Fibroblast of peridontal ligament (primary cell): ENCODE data around the gene SMARCAL1.

Source experiments
- DNase-seq: peaks from one replicate; pipeline ENCODE4 v3.0.0-alpha.2; 2010; ENCODE audit errors: extremely low read depth

SMARCAL1 gene

GRCh38 chr2:216426938-216427337 is 14.7 kb downstream of the SMARCAL1 start:
- DNase-seq: peak; percentile 55

- DNase-seq: no peak
Observed at GRCh38 chr2:216428618-216429350, 16.5 kb downstream of the SMARCAL1 start.

- DNase-seq: no peak
Observed at GRCh38 chr2:216429428-216429827, 17.1 kb downstream of the SMARCAL1 start.

- no peak for DNase-seq
Observed at GRCh38 chr2:216430811-216431530, 18.7 kb downstream of the SMARCAL1 start.

- DNase-seq: no peak
Observed at GRCh38 chr2:216431531-216431856, 19.2 kb downstream of the SMARCAL1 start.

- DNase-seq: peak; percentile 41
Observed at GRCh38 chr2:216436383-216436782, 24.1 kb downstream of the SMARCAL1 start.

- DNase-seq: no peak
Observed at GRCh38 chr2:216441308-216442010, 29.2 kb downstream of the SMARCAL1 start.

- no peak for DNase-seq
Observed at GRCh38 chr2:216445501-216445900, 33.2 kb downstream of the SMARCAL1 start.

- no peak for DNase-seq
Observed at GRCh38 chr2:216446343-216446742, 34.1 kb downstream of the SMARCAL1 start.

GRCh38 chr2:216447293-216447692 is 35.0 kb downstream of the SMARCAL1 start:
- no peak for DNase-seq

GRCh38 chr2:216448829-216449228 is 36.5 kb downstream of the SMARCAL1 start:
- DNase-seq: no peak

GRCh38 chr2:216450346-216450745 is 38.1 kb downstream of the SMARCAL1 start:
- no peak for DNase-seq

- DNase-seq: no peak
Observed at GRCh38 chr2:216450784-216451183, 38.5 kb downstream of the SMARCAL1 start.

- no peak for DNase-seq
Observed at GRCh38 chr2:216453955-216454614, 41.8 kb downstream of the SMARCAL1 start.

- no peak for DNase-seq
Observed at GRCh38 chr2:216463148-216463547, 50.9 kb downstream of the SMARCAL1 start.

- no peak for DNase-seq
Observed at GRCh38 chr2:216464104-216464720, 51.9 kb downstream of the SMARCAL1 start.

GRCh38 chr2:216465579-216466195 is 53.4 kb downstream of the SMARCAL1 start:
- no peak for DNase-seq

- DNase-seq: no peak
Observed at GRCh38 chr2:216467845-216468244, 55.6 kb downstream of the SMARCAL1 start.

- no peak for DNase-seq
Observed at GRCh38 chr2:216469661-216470060, 57.4 kb downstream of the SMARCAL1 start.

- DNase-seq: no peak
Observed at GRCh38 chr2:216473187-216473586, 60.9 kb downstream of the SMARCAL1 start.

- no peak for DNase-seq
Observed at GRCh38 chr2:216474925-216475670, 62.8 kb downstream of the SMARCAL1 start.
